Activated T-cell treated with anti-CD3 and anti-CD28 coated beads for 48 hours (primary cell): ENCODE data around the gene PIPOX.
"Not testable (repeated sequence)": the region's sequence is repeated elsewhere in the genome, so short reads cannot be mapped to it uniquely, and the experiment has no call there.

ENCODE experiments used
- DNase-seq: peaks from one replicate; pipeline ENCODE4 v3.0.0-alpha.2; 2020; ENCODE audit warnings: low read depth

The PIPOX gene

GRCh38 chr17:29076087-29076486, 33.1 kb downstream of the PIPOX start:
- no peak for DNase-seq

- DNase-seq, result no peak
Measured at GRCh38 chr17:29076722-29077121, 33.8 kb downstream of the PIPOX start.

GRCh38 chr17:29077320-29077719, 34.4 kb downstream of the PIPOX start:
- no peak for DNase-seq

GRCh38 chr17:29078183-29079045, 35.5 kb downstream of the PIPOX start:
- DNase-seq, result no peak

GRCh38 chr17:29079433-29079832, 36.5 kb downstream of the PIPOX start:
- DNase-seq, result no peak

GRCh38 chr17:29079887-29080286, 36.9 kb downstream of the PIPOX start:
- no peak for DNase-seq

GRCh38 chr17:29080323-29080722, 37.4 kb downstream of the PIPOX start:
- no peak for DNase-seq

GRCh38 chr17:29080965-29081364, 38.0 kb downstream of the PIPOX start:
- no peak for DNase-seq

GRCh38 chr17:29084541-29085146, 41.7 kb downstream of the PIPOX start:
- no peak for DNase-seq

- DNase-seq, result no peak
Measured at GRCh38 chr17:29085223-29085622, 42.3 kb downstream of the PIPOX start.

- DNase-seq, result no peak
Measured at GRCh38 chr17:29086628-29087332, 43.8 kb downstream of the PIPOX start.

GRCh38 chr17:29088782-29089181, 45.8 kb downstream of the PIPOX start:
- not testable (repeated sequence) for DNase-seq

GRCh38 chr17:29089601-29090044, 46.7 kb downstream of the PIPOX start:
- no peak for DNase-seq

GRCh38 chr17:29090108-29090507, 47.2 kb downstream of the PIPOX start:
- DNase-seq, result no peak

GRCh38 chr17:29090750-29091605, 48.0 kb downstream of the PIPOX start:
- no peak for DNase-seq

GRCh38 chr17:29091606-29092289, 48.8 kb downstream of the PIPOX start:
- no peak for DNase-seq

- DNase-seq, result no peak
Measured at GRCh38 chr17:29093090-29093871, 50.3 kb downstream of the PIPOX start.

- DNase-seq, result no peak
Measured at GRCh38 chr17:29094101-29094708, 51.3 kb downstream of the PIPOX start.

- DNase-seq, result no peak
Measured at GRCh38 chr17:29095439-29095838, 52.5 kb downstream of the PIPOX start.

GRCh38 chr17:29096094-29096493, 53.2 kb downstream of the PIPOX start:
- no peak for DNase-seq
